ENCODE results near the gene CALD1. TPM values are rescaled to one million over a fixed set of nuclear protein-coding genes. Genes with fewer than 3 reads are reported as not detected.
A peak's percentile ranks its signal among the peaks of the same experiment; 100 is the strongest.
"Not testable (repeated sequence)": the region's sequence is repeated elsewhere in the genome, so short reads cannot be mapped to it uniquely, and the experiment has no call there.

Gene CALD1
- total RNA-seq, 1 donor from 2014 or later: 127 TPM

GRCh38 chr7:134954197-134955082 lies 175.0 kb downstream of the CALD1 start:
- DNase-seq: peak; percentile 52

- DNase-seq: no peak
Observed at GRCh38 chr7:134957005-134957404, 177.6 kb downstream of the CALD1 start.

GRCh38 chr7:134959810-134960209 lies 180.4 kb downstream of the CALD1 start:
- no peak for DNase-seq

- no peak for DNase-seq
Observed at GRCh38 chr7:134962270-134962780, 182.9 kb downstream of the CALD1 start.

- peak; percentile 54 for DNase-seq
Observed at GRCh38 chr7:134963036-134963435, 183.6 kb downstream of the CALD1 start.

- DNase-seq: no peak
Observed at GRCh38 chr7:134966691-134967090, 187.3 kb downstream of the CALD1 start.

GRCh38 chr7:134968110-134968509 lies 188.7 kb downstream of the CALD1 start:
- no peak for DNase-seq

GRCh38 chr7:134981645-134982044 lies 202.2 kb downstream of the CALD1 start:
- DNase-seq: not testable (repeated sequence)

- no peak for DNase-seq
Observed at GRCh38 chr7:134985894-134986362, 206.5 kb downstream of the CALD1 start.

- peak; percentile 99 for DNase-seq
Observed at GRCh38 chr7:134986363-134987251, 207.2 kb downstream of the CALD1 start, which contains the start of gene AGBL3. Gene AGBL3, plus strand, starts transcription at chr7:134986508. Its CDS starts 1,426 bp downstream, at chr7:134987934.

GRCh38 chr7:134988161-134988560 lies 208.7 kb downstream of the CALD1 start:
- no peak for DNase-seq

GRCh38 chr7:134991469-134992339 lies 212.3 kb downstream of the CALD1 start:
- no peak for DNase-seq

GRCh38 chr7:134992626-134993179 lies 213.3 kb downstream of the CALD1 start:
- peak; percentile 47 for DNase-seq

- DNase-seq: no peak
Observed at GRCh38 chr7:134993877-134994456, 214.5 kb downstream of the CALD1 start.

GRCh38 chr7:134995239-134996096 lies 216.0 kb downstream of the CALD1 start:
- no peak for DNase-seq

GRCh38 chr7:134996097-134996550 lies 216.7 kb downstream of the CALD1 start:
- DNase-seq: peak; percentile 20

GRCh38 chr7:134997214-134997885 lies 217.9 kb downstream of the CALD1 start:
- DNase-seq: no peak

GRCh38 chr7:134999136-134999535 lies 219.7 kb downstream of the CALD1 start:
- no peak for DNase-seq
